WTC11 (cell line): ENCODE data around the gene TAF5. TPM values are rescaled to one million over a fixed set of nuclear protein-coding genes. Genes with fewer than 3 reads are reported as not detected.

Experiments used
- ATAC-seq: fragments of 200-7000 bp; cut with Tn5 transposase; 2 replicates; pipeline ENCODE4 v1.10.0; 2021; ENCODE audit warnings: mild to moderate bottlenecking, moderate library complexity
- CTCF ChIA-PET: fragments of 300-600 bp; sonication (Branson Sonifier 250); formaldehyde crosslinking; loops from one replicate; lab custom pipeline; 2021; ENCODE audit warnings: antibody characterized with exemption; lab: Charles Lee
- POLR2A ChIA-PET: fragments of 350-600 bp; sonication (Branson Sonifier 250); formaldehyde crosslinking; loops from one replicate; lab custom pipeline; 2021; ENCODE audit warnings: antibody characterized with exemption; lab: Charles Lee
- DNase-seq: peaks from one replicate; pipeline ENCODE4 v3.0.0; 2021; ENCODE audit warnings: low spot score
- H3K27ac Mint-ChIP-seq: 2 replicates; pipeline ENCODE4 v1.8.0; 2021; ENCODE audit warnings: mixed read lengths
- H3K27me3 Mint-ChIP-seq: 2 replicates; pipeline ENCODE4 v1.8.0; 2021; ENCODE audit warnings: low read depth, mild to moderate bottlenecking, moderate library complexity, mixed read lengths
- H3K36me3 Mint-ChIP-seq: 2 replicates; pipeline ENCODE4 v1.8.0; 2021; ENCODE audit warnings: mixed read lengths
- H3K4me1 Mint-ChIP-seq: 2 replicates; pipeline ENCODE4 v1.8.0; 2022; ENCODE audit warnings: mixed read lengths
- H3K4me3 Mint-ChIP-seq: 2 replicates; pipeline ENCODE4 v1.8.0; 2021; ENCODE audit warnings: mild to moderate bottlenecking, moderate library complexity, mixed read lengths
- H3K9me3 Mint-ChIP-seq: 2 replicates; pipeline ENCODE4 v1.8.0; 2021; ENCODE audit warnings: mixed read lengths
- ATF1 ChIP-seq: sonication (generic); formaldehyde crosslinking; IDR thresholded peaks from 2 replicates; pipeline ENCODE4 v1.8.1; 2023; ENCODE audit warnings: mild to moderate bottlenecking, moderate library complexity, missing genetic modification reagents
- CDX4 ChIP-seq: fragments of 250-450 bp; sonication (Bioruptor Pico); IDR thresholded peaks from 2 replicates; pipeline ENCODE4 v1.9.0; 2021; ENCODE audit warnings: moderate library complexity, mild to moderate bottlenecking, inconsistent platforms, borderline replicate concordance
- ETV6 ChIP-seq: sonication (generic); formaldehyde crosslinking; IDR thresholded peaks from 2 replicates; pipeline ENCODE4 v1.8.1; 2022; ENCODE audit warnings: mild to moderate bottlenecking, missing genetic modification reagents
- IRF1 ChIP-seq: sonication (generic); formaldehyde crosslinking; IDR thresholded peaks from 2 replicates; pipeline ENCODE4 v1.8.0; 2023; ENCODE audit warnings: missing genetic modification reagents
- IRF2 ChIP-seq: sonication (generic); formaldehyde crosslinking; IDR thresholded peaks from 2 replicates; pipeline ENCODE4 v1.8.0; 2022; ENCODE audit warnings: low read depth, missing genetic modification reagents, borderline replicate concordance
- PRDM15 ChIP-seq: sonication (generic); formaldehyde crosslinking; IDR thresholded peaks from 2 replicates; pipeline ENCODE4 v1.8.0; 2022; ENCODE audit warnings: missing genetic modification reagents
- RELA ChIP-seq: sonication (generic); formaldehyde crosslinking; IDR thresholded peaks from 2 replicates; pipeline ENCODE4 v1.8.1; 2022; ENCODE audit warnings: missing genetic modification reagents, mild to moderate bottlenecking, borderline replicate concordance
- ZNF138 ChIP-seq: sonication (generic); formaldehyde crosslinking; conservative IDR thresholded peaks from 2 replicates; pipeline ENCODE4 v1.8.1; 2022; ENCODE audit warnings: mild to moderate bottlenecking, moderate library complexity, missing genetic modification reagents
- ZNF219 ChIP-seq: sonication (generic); formaldehyde crosslinking; IDR thresholded peaks from 2 replicates; pipeline ENCODE4 v1.8.0; 2023; ENCODE audit warnings: missing genetic modification reagents, mild to moderate bottlenecking, borderline replicate concordance
- total RNA-seq: library from RNA; stranded (reverse); gene quantifications from 3 replicates; pipeline ENCODE4 v1.2.3, GENCODE V29; 2021
- TF ChIP-seq, protein P1 (sequence below): sonication (generic); formaldehyde crosslinking; conservative IDR thresholded peaks from 2 replicates; pipeline ENCODE4 v1.8.1; 2022; ENCODE audit warnings: mild to moderate bottlenecking, missing genetic modification reagents
- TF ChIP-seq, protein P2 (sequence below): fragments of 250-450 bp; sonication (Bioruptor Pico); IDR thresholded peaks from 2 replicates; pipeline ENCODE4 v1.8.0; 2021; ENCODE audit warnings: mild to moderate bottlenecking
- TF ChIP-seq, protein P3 (sequence below): sonication (generic); formaldehyde crosslinking; IDR thresholded peaks from 2 replicates; pipeline ENCODE4 v1.8.0; 2023; ENCODE audit warnings: mild to moderate bottlenecking, missing genetic modification reagents
- TF ChIP-seq, protein P4 (sequence below): fragments of 200-600 bp; IDR thresholded peaks from 2 replicates; pipeline ENCODE4 v1.8.0; 2022; ENCODE audit warnings: antibody characterized with exemption

Gene TAF5
- total RNA-seq, 1 experiment from 2014 or later, result 14.9 TPM

- Mint-ChIP-seq H3K4me3 (peak overlapping the region; percentile 100), H3K27ac (peak overlapping the region; percentile 78; the same call in 1 of the 2 replicates), H3K27me3 (no peaks in the 10 kb centered on the region), H3K36me3 (peaks cover 64% of the 10 kb centered on the region), H3K4me1 (peaks cover 25% of the 10 kb centered on the region), H3K9me3 (no peaks in the 10 kb centered on the region)
- no peak for ATAC-seq
- DNase-seq, result no peak
- no peak for TF ChIP-seq RELA (CRISPR knock-in tag)
- TF ChIP-seq CDX4, result no peak
- no peak for TF ChIP-seq PRDM15
- TF ChIP-seq, protein P1, sequence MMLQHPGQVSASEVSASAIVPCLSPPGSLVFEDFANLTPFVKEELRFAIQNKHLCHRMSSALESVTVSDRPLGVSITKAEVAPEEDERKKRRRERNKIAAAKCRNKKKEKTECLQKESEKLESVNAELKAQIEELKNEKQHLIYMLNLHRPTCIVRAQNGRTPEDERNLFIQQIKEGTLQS, result no peak
- TF ChIP-seq IRF1 (CRISPR knock-in tag), result no peak
- TF ChIP-seq, protein P2, sequence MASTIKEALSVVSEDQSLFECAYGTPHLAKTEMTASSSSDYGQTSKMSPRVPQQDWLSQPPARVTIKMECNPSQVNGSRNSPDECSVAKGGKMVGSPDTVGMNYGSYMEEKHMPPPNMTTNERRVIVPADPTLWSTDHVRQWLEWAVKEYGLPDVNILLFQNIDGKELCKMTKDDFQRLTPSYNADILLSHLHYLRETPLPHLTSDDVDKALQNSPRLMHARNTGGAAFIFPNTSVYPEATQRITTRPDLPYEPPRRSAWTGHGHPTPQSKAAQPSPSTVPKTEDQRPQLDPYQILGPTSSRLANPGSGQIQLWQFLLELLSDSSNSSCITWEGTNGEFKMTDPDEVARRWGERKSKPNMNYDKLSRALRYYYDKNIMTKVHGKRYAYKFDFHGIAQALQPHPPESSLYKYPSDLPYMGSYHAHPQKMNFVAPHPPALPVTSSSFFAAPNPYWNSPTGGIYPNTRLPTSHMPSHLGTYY (CRISPR knock-in tag), result no peak
- TF ChIP-seq, protein P3, sequence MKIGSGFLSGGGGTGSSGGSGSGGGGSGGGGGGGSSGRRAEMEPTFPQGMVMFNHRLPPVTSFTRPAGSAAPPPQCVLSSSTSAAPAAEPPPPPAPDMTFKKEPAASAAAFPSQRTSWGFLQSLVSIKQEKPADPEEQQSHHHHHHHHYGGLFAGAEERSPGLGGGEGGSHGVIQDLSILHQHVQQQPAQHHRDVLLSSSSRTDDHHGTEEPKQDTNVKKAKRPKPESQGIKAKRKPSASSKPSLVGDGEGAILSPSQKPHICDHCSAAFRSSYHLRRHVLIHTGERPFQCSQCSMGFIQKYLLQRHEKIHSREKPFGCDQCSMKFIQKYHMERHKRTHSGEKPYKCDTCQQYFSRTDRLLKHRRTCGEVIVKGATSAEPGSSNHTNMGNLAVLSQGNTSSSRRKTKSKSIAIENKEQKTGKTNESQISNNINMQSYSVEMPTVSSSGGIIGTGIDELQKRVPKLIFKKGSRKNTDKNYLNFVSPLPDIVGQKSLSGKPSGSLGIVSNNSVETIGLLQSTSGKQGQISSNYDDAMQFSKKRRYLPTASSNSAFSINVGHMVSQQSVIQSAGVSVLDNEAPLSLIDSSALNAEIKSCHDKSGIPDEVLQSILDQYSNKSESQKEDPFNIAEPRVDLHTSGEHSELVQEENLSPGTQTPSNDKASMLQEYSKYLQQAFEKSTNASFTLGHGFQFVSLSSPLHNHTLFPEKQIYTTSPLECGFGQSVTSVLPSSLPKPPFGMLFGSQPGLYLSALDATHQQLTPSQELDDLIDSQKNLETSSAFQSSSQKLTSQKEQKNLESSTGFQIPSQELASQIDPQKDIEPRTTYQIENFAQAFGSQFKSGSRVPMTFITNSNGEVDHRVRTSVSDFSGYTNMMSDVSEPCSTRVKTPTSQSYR (CRISPR knock-in tag), result no peak
- TF ChIP-seq ZNF138 (CRISPR knock-in tag), result no peak
- no peak for TF ChIP-seq IRF2 (CRISPR knock-in tag)
- TF ChIP-seq, protein P4, sequence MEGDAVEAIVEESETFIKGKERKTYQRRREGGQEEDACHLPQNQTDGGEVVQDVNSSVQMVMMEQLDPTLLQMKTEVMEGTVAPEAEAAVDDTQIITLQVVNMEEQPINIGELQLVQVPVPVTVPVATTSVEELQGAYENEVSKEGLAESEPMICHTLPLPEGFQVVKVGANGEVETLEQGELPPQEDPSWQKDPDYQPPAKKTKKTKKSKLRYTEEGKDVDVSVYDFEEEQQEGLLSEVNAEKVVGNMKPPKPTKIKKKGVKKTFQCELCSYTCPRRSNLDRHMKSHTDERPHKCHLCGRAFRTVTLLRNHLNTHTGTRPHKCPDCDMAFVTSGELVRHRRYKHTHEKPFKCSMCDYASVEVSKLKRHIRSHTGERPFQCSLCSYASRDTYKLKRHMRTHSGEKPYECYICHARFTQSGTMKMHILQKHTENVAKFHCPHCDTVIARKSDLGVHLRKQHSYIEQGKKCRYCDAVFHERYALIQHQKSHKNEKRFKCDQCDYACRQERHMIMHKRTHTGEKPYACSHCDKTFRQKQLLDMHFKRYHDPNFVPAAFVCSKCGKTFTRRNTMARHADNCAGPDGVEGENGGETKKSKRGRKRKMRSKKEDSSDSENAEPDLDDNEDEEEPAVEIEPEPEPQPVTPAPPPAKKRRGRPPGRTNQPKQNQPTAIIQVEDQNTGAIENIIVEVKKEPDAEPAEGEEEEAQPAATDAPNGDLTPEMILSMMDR, result no peak
- TF ChIP-seq ZNF219 (CRISPR knock-in tag), result no peak
- no peak for TF ChIP-seq ETV6
- TF ChIP-seq ATF1 (CRISPR knock-in tag), result no peak
- POLR2A ChIA-PET, result interaction anchor here (0.5 kb wide), 1 partner anchor 572 kb away, joined by 4 read pairs; no protein-coding TSS in a partner anchor
- CTCF ChIA-PET, result no interaction called here
These were observed 29.5 kb downstream of the TAF5 start for GRCh38 chr10:103397191-103397825.
